Measurements from ENCODE around the gene CARD19.
"Not testable (repeated sequence)": the region's sequence is repeated elsewhere in the genome, so short reads cannot be mapped to it uniquely, and the experiment has no call there.

Gene CARD19

GRCh38 chr9:93136011-93136440, 40.0 kb downstream of the CARD19 start:
- no peak for DNase-seq

DNA sequence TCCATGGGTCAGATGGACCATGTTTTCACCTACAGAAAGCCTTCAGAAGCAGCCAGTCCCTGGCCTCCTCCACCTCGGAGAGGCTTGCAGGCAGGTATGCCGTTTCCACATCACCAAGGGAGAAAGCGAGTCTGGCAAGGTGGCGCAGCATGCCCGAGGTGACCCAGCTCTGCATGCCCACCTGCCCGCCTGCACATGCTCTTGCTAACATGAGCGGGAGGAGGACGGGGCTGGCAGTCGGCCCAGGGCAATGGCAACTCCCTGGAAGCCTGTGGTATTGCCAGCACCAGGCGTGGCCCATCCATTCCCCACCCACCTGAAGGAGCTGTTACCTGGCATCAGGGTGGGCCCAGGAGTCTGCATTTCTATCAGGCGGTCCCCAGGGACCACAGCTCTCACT, 41.3 kb downstream of the CARD19 start:
- DNase-seq, result no peak

DNA sequence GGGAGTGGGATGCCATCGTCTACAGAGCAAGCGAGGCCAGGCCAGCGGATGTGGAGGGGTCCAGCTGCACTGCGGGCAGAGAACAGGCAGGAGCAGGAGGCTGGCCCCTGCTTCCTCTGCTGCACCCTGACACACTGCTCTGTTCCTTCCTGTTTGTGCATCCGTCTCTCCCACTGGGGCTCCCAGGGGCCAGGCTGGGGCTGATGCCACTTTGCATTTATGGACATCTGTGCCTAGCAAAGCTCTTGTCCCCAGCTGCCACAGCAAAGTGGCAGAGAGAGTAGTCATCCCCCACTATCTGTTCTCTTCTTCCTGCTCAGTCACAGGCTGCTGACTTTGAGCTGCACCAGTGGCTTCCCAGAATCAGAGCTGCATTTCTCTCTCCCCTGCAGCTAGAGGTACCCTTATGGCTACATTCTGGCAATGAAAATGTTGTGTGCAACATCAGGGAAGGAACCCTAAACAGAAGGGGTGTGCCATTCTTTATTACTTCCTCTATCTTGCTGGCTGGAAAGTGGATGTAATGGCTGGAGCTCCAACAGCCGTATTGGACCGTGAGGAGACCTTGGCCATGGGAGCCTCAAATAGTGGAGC, 42.3 kb downstream of the CARD19 start:
- no peak for DNase-seq

DNA sequence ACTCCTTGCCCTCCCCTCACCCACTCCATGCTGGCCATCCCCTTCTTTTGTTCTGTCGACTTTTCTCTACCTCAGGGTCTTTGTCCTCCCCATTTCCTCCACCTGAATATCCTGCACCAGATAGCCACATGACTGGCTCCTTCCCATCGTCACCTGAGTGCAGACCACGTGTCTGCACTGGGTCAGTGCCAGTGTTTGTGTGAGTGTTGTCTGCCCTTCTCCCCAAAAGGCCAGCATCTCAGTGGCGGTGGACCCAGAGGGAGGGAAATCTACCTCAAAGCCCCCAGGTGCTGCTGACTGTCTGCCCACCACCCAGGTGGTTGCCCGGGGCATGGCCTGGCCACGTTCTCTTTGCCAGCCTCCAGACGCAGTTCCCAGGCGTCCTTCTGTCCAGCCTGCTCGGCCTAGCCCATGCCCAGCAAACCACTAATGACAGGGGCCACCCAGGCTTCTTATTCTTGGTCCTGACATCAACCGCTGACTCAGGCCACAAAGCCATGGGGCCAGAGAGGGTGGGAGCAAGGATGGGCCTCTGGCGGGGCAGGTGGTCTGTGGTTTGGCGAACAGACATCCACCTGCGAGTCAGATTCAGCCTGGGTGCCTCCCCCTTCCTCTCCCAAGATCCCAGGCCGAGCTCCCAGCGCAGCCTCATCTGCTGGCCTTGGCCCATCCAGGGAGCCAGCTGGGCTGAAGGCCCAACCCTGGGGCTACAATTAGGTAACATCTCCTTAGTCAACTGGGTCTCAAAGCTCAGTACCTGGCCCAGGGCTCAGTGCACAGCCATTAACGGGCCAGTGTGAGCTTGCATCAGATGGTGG, 43.6 kb downstream of the CARD19 start:
- no peak for DNase-seq

DNA sequence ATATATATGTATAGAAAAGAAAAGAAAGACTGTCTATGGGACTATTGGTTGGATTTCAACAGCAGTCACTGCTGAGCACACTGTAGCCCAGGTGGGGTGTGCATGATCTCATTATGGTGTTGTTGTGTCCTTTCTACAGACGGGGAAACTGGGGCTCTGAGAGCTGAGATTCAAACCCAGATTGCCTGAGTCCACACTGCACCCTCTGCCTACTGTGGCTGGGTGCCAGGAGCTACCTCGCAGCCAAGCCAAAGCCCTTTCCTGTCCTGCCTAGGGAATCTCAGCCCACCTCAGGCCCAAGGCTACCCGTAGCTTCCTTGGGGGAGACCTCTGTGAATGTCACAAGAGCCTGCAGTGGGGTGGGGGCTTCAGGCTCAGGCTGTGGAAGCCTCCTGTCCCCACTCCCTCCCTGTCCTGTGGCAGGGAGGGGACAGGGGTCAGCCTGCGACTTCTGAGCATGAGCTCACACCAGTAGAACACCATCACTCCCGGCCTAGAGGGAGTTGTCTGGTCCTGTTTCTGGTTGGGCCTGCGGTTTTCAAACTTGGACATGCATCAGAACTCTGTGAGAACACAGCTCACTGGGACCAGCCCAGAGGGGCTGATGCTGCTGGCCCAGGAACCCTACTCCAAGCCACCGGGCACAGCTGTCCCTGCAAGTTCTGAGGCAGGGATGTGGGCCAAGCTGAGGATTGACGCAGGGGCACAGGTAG, 45.9 kb downstream of the CARD19 start:
- DNase-seq, result no peak

- DNase-seq, result no peak
Observed at GRCh38 chr9:93143830-93144530, 48.0 kb downstream of the CARD19 start.

DNA sequence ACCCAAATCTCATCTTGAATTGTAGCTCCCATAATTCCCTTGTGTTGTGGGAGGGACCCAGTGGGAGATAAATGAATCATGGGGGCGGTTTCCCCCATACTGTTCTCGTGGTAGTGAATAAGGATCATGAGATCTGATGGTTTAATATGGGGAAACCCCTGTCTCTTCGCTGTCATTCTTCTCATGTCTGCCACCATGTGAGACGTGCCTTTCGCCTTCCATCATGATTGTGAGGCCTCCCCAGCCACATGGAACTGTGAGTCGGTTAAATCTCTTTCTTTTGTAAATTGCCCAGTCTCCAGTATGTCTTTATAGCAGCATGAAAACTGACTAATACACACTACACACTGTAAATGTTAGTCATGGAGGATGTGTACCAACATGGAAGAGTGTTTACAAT, 50.7 kb downstream of the CARD19 start:
- not testable (repeated sequence) for DNase-seq

GRCh38 chr9:93147632-93148031, 51.6 kb downstream of the CARD19 start:
- no peak for DNase-seq

GRCh38 chr9:93148721-93149120, 52.7 kb downstream of the CARD19 start:
- DNase-seq, result no peak

- no peak for DNase-seq
Observed at GRCh38 chr9:93149361-93149760, 53.3 kb downstream of the CARD19 start.

DNA sequence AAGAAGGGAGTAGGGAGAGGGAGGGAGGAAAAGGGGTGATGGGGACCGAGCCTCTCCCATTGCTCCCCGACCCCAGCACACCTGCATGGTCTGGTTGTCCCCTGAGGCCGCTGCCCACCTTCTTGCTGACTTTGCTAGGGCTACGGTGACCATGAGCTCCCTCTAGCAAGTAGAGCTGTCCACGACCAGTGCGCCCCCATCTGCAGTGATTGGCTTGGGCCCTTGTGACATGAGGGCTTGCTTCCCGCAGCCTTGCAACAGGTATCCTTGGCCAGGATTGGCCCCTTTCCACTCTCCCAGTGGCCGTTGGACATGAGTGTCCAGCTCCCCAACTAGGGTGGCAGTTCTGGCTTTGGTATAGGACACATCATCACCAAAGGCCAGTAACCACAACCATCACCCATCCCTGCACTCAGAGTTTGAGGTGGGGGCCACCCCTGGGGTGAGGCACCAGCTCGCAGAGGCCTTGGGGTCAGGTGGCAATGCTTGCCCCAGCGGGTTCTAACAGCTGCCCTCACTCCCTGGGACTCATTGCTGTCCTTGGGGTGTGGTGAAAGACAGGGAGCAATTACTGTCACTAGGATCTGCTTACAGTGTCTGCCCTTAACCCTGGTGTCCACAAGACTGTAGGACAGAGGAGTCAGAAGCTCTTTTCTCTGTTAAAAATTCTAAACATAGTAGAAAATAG, 55.2 kb downstream of the CARD19 start:
- no peak for DNase-seq

DNA sequence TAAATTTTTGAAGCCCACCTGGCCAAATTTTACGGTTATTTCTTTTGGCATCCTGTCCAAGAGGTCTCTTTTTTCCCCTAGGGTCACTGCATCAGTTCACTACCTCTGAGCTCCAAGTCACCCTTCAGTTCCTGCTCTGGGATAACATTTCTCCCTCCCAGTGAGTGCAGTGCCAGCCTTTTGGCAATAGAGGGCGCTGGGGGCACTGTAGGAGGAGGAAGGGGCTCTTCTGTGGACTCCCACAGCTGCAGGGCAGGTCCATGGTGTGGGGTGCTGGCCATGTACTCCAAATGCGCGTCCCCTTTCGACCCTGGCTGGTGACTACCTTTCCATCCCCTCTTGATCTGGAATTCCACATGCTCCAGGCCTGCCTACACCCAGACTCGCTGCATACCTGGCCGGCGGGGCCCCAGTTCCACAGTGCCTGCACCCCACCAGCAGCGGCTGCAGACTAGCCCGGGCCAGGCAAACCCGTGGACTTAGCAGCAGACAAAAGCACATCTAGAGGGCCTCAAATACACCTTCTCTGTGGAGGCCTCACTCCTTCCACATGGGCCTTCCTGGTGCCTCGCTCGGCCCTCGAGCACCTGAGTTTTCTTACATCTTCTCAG, 58.4 kb downstream of the CARD19 start:
- no peak for DNase-seq

GRCh38 chr9:93155716-93156474, 59.9 kb downstream of the CARD19 start:
- DNase-seq, result no peak

GRCh38 chr9:93156475-93157008, 60.5 kb downstream of the CARD19 start:
- DNase-seq, result no peak

DNA sequence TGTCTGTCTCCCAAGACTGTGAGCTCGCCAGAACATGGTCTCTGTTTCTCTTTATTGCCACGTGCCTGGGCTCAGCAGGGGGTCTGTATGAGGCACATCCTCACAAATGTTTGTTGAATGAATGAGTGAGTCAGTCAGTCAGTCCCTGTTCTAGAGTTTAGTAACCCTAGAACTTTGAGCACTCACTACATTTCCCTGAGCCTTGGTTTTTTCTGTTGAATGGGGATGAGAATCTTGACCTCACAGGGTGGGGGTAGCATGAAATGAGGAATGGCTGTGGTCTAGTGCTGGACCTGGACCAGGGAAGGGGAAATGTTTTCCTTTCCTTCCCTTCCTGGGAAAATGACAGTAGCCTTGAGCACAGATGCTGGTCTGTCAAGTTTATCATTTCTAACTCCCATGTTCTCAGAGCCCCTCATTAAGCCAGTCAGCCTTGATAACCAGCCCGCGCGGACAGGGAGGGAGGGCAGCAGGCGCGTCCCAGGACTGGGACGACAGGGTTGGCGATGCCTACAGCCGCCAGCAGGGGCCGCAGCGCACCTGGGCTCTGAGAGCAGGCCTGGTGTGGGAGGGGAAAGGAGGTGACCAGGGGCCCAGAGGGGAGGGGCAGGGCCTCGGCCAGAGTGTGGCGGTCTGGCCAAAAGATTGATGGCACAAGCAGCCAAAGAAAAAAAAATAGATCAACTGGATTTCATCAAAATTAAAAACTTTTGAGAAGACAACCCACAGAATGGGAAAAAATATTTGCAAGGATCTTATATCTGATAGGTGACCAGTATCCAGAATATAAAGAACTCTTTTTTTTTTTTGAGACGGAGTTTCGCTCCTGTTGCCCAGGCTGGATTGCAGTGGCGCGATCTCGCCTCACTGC, 63.8 kb downstream of the CARD19 start:
- peak; percentile 47 for DNase-seq

- DNase-seq, result no peak
Observed at GRCh38 chr9:93161786-93162562, 66.0 kb downstream of the CARD19 start.
